Measurements from ENCODE around the gene ZNF536. TPM values are rescaled to one million over a fixed set of nuclear protein-coding genes. Genes with fewer than 3 reads are reported as not detected.

The ZNF536 gene
- total RNA-seq, 6 experiments from 2014 or later, result 0.25 TPM; not detected in 5

- no peak overlapping the region for H3K27ac ChIP-seq
- WGBS (ENCODE audit: insufficient coverage, low coverage, low lambda C conversion rate, missing lambda C conversion rate), result 55% methylated on average over 8 of the region's 10 CpGs
- TF ChIP-seq, protein P1, sequence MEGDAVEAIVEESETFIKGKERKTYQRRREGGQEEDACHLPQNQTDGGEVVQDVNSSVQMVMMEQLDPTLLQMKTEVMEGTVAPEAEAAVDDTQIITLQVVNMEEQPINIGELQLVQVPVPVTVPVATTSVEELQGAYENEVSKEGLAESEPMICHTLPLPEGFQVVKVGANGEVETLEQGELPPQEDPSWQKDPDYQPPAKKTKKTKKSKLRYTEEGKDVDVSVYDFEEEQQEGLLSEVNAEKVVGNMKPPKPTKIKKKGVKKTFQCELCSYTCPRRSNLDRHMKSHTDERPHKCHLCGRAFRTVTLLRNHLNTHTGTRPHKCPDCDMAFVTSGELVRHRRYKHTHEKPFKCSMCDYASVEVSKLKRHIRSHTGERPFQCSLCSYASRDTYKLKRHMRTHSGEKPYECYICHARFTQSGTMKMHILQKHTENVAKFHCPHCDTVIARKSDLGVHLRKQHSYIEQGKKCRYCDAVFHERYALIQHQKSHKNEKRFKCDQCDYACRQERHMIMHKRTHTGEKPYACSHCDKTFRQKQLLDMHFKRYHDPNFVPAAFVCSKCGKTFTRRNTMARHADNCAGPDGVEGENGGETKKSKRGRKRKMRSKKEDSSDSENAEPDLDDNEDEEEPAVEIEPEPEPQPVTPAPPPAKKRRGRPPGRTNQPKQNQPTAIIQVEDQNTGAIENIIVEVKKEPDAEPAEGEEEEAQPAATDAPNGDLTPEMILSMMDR (IDR thresholded peaks at IDR 0.05), result no peak
- no peak for TF ChIP-seq POLR2A (IDR thresholded peaks at IDR 0.05)
- no peak overlapping the region for H3K4me3 ChIP-seq
- intact Hi-C loops (cut with DNase I), result no loop called here
- H3K36me3 ChIP-seq, result no peaks in the 10 kb centered on the region
- ATAC-seq (no peak), DNase-seq (no peak)
- no peaks in the 10 kb centered on the region for H3K4me1 ChIP-seq
- H3K9me3 ChIP-seq, result no peaks in the 10 kb centered on the region
- H3K27me3 ChIP-seq, result no peaks in the 10 kb centered on the region
These were observed 48.7 kb downstream of the ZNF536 start for GRCh38 chr19:30420881-30421280.

GRCh38 chr19:30421571-30421970 is 49.4 kb downstream of the ZNF536 start:
- intact Hi-C loops (cut with DNase I), result no loop called here
- TF ChIP-seq, protein P1 (IDR thresholded peaks at IDR 0.05), result no peak
- TF ChIP-seq POLR2A (IDR thresholded peaks at IDR 0.05), result no peak
- ATAC-seq, result no peak

GRCh38 chr19:30423481-30423880 is 51.3 kb downstream of the ZNF536 start:
- no peaks in the 10 kb centered on the region for H3K4me1 ChIP-seq
- TF ChIP-seq POLR2A (IDR thresholded peaks at IDR 0.05), result no peak
- TF ChIP-seq, protein P1 (IDR thresholded peaks at IDR 0.05), result no peak
- H3K4me3 ChIP-seq, result no peak overlapping the region
- intact Hi-C loops (cut with DNase I), result no loop called here
- 55% methylated on average over 4 of the region's 11 CpGs for WGBS (ENCODE audit: insufficient coverage, low coverage, low lambda C conversion rate, missing lambda C conversion rate)
- no peaks in the 10 kb centered on the region for H3K27me3 ChIP-seq
- no peaks in the 10 kb centered on the region for H3K36me3 ChIP-seq
- H3K9me3 ChIP-seq, result no peaks in the 10 kb centered on the region
- H3K27ac ChIP-seq, result no peak overlapping the region
- no peak for ATAC-seq
- no peak for DNase-seq

More at GRCh38 chr19:30421571-30421970, 49.4 kb downstream of the ZNF536 start:
- Histone ChIP-seq H3K36me3 (no peaks in the 10 kb centered on the region), H3K9me3 (no peaks in the 10 kb centered on the region), H3K27me3 (no peaks in the 10 kb centered on the region), H3K4me3 (no peak overlapping the region), H3K27ac (no peak overlapping the region), H3K4me1 (no peaks in the 10 kb centered on the region)
- no peak for DNase-seq
- WGBS (ENCODE audit: insufficient coverage, low coverage, low lambda C conversion rate, missing lambda C conversion rate), result 61% methylated on average over 7 of the region's 8 CpGs

DNA sequence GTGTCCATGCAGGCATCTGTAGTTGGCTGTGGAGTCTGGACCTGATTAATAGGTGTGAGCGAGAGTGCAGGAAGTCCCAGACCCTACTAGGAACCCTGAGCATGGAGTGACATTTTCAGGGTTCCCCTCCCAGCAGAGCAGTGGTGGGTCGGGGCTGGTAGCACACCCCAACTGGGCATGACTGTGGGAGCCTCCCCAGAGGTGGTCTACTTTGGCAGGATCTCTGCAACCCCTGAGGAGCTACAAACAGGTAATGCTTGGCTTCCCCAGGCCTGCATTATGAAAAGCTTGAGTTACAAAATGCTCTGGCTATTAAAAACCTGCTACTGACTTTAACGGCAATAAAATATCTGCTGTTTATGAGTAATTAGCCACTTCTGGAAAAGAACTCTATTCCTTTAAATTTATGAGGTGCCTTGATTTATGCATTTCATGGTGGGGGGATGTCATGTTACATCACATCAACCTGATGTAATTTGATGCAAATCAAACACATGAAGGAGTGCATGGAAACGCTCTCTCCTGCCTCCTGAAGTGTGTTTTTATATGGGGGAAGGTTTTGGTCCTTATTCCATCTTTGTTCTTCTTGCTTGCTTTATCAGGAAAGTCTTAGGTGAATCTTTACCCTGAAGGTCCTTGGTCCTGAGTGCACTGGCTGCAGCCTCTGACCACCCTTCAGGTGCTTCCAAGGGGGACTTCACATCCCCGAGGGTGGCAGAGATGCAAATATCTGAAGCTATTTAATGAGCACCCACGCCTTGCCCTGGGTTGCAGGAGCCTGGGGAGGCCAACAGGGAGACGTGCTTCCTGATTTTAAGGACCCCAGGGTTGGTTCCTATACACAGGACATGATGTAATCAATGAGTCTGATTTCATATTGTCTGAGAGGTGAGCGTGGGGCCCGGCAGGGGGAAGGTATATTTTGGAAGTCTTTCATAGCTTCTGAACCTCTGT is 54.0 kb downstream of the ZNF536 start:
- ATAC-seq, result no peak
- H3K27me3 ChIP-seq, result no peaks in the 10 kb centered on the region
- WGBS (ENCODE audit: insufficient coverage, low coverage, low lambda C conversion rate, missing lambda C conversion rate), result 66% methylated on average over 5 of the region's 9 CpGs
- H3K4me3 ChIP-seq, result no peak overlapping the region
- no peaks in the 10 kb centered on the region for H3K4me1 ChIP-seq
- intact Hi-C loops (cut with DNase I), result no loop called here
- no peak for DNase-seq
- no peaks in the 10 kb centered on the region for H3K36me3 ChIP-seq
- H3K9me3 ChIP-seq, result no peaks in the 10 kb centered on the region
- TF ChIP-seq, protein P1 (IDR thresholded peaks at IDR 0.05), result no peak
- TF ChIP-seq POLR2A (IDR thresholded peaks at IDR 0.05), result no peak
- no peak overlapping the region for H3K27ac ChIP-seq

Data from right lobe of liver (tissue), 6 donors.